LNCAP (cell line): ENCODE measurements around the gene ALG11.

Experiments
- TF ChIP-seq, protein P1 (sequence below): fragments of 450-650 bp; IDR thresholded peaks from 2 replicates; pipeline ENCODE4 v1.5.1; 2017; ENCODE audit warnings: mild to moderate bottlenecking

Gene ALG11

DNA sequence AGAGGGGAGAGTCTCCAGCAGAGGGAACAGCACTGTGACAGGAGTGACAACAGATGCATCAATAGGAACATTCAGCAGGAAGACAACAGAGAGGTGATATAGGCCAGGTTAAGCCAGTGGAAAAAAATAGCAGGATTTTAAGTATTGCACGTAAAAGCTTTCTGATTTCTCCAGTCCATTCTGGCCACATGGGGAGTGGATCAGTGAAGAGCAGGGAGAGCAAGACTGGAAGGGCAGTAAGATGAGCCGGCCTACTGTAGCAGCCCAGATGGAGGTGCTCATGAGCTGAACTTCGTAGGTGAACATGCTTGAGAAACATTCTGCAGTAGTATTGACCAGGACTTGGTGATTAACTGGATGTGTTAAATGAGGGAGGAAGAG lies 14.0 kb downstream of the ALG11 start:
- TF ChIP-seq, protein P1, sequence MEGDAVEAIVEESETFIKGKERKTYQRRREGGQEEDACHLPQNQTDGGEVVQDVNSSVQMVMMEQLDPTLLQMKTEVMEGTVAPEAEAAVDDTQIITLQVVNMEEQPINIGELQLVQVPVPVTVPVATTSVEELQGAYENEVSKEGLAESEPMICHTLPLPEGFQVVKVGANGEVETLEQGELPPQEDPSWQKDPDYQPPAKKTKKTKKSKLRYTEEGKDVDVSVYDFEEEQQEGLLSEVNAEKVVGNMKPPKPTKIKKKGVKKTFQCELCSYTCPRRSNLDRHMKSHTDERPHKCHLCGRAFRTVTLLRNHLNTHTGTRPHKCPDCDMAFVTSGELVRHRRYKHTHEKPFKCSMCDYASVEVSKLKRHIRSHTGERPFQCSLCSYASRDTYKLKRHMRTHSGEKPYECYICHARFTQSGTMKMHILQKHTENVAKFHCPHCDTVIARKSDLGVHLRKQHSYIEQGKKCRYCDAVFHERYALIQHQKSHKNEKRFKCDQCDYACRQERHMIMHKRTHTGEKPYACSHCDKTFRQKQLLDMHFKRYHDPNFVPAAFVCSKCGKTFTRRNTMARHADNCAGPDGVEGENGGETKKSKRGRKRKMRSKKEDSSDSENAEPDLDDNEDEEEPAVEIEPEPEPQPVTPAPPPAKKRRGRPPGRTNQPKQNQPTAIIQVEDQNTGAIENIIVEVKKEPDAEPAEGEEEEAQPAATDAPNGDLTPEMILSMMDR = no peak

DNA sequence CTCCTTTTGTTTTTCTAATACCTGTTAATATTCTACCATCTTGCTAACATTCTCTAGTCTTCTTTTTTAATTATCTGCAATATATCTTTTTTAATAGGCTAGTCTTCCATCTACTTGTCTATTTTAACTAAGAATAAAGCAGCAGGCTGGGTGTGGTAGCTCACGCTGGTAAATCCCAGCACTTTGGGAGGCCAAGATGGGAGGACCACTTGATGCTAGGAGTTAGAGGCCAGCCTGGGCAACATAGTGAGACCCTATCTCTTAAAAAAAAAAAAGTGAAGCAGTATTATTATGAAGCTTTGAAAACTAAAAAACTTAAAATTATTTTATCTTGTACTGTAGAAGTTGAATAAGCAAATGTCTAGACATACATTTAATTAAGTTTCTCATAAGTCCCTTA lies 15.6 kb downstream of the ALG11 start:
- TF ChIP-seq, protein P1 = no peak

DNA sequence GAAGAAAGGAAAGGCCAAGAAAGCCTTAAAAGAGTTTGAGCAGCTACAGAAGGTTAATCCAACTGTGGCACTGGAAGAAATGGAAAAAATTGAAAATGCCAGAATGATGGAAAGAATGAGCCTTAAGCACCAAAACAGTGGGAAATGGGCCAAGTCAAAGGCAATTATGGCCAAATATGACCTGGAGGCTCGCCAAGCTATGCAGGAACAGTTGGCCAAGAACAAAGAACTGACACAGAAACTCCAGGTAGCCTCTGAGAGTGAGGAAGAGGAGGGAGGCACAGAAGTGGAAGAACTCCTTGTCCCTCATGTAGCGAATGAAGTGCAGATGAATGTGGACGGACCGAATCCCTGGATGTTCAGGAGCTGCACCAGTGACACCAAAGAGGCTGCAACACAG lies 17.4 kb downstream of the ALG11 start:
- TF ChIP-seq, protein P1 = no peak

GRCh38 chr13:52033039-52033438 lies 20.8 kb downstream of the ALG11 start:
- TF ChIP-seq, protein P1 = no peak

GRCh38 chr13:52034616-52035226 lies 22.5 kb downstream of the ALG11 start:
- TF ChIP-seq, protein P1 = no peak

DNA sequence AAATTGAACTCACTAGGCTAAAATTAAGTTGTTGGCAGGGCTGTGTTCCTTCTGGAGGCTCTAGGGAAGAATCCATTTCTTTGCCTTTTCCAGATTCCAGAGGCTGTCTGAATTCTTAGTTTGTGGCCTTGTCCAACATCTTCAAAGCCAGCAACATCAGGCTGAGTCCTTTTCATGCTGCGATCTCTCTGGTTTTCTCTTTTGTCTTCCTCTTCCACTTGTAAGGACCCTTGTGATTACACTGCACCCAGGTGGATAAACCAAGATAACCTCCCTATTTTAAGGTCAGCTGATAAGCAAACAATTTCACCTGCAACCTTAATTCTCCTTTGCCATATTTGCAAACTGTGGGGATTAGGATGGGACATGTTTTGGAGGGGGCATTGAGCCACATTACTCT lies 23.8 kb downstream of the ALG11 start:
- TF ChIP-seq, protein P1 = no peak

GRCh38 chr13:52043675-52044074 lies 31.5 kb downstream of the ALG11 start:
- TF ChIP-seq, protein P1 = no peak

DNA sequence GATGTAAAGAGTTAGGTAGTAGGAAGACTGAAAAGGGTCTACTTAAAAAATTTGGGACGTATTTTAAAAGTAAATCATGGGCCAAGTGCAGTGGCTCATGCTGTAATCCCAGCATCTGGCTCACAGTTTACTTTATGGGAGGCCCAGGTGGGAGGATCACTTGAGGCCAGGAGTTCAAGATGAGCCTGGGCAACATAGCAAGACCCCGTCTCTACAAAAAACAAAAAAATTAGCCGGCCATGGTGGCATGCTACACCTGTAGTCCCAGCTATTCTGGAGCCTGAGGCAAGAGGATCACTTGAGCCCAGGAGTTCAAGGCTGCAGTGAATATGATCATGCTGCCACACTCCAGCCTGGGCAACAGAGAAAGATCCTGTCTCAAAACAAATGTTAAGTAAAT lies 35.3 kb downstream of the ALG11 start:
- TF ChIP-seq, protein P1 = no peak
